Endothelial cell (in vitro differentiated cells): ENCODE measurements around the gene KYNU. TPM values are rescaled to one million over a fixed set of nuclear protein-coding genes. Genes with fewer than 3 reads are reported as not detected.
"Not testable (repeated sequence)": the region's sequence is repeated elsewhere in the genome, so short reads cannot be mapped to it uniquely, and the experiment has no call there.

ENCODE experiments used
- DNase-seq: peaks from one replicate; pipeline ENCODE4 v3.0.0; 2021; ENCODE audit warnings: low spot score
- H3K27ac Mint-ChIP-seq: one replicate; pipeline ENCODE4 v1.8.0; 2021; ENCODE audit warnings: mixed read lengths, inconsistent platforms; ENCODE audit not compliant: unreplicated experiment
- H3K27me3 Mint-ChIP-seq: one replicate; pipeline ENCODE4 v1.8.0; 2021; ENCODE audit warnings: mild to moderate bottlenecking, moderate library complexity, mixed read lengths, inconsistent platforms; ENCODE audit not compliant: unreplicated experiment
- H3K36me3 Mint-ChIP-seq: one replicate; pipeline ENCODE4 v1.8.0; 2021; ENCODE audit warnings: mild to moderate bottlenecking, low read depth, mixed read lengths, inconsistent platforms; ENCODE audit not compliant: unreplicated experiment
- H3K4me1 Mint-ChIP-seq: one replicate; pipeline ENCODE4 v1.8.0; 2021; ENCODE audit warnings: mild to moderate bottlenecking, mixed read lengths, inconsistent platforms; ENCODE audit not compliant: unreplicated experiment
- H3K4me3 Mint-ChIP-seq: one replicate; pipeline ENCODE4 v1.8.0; 2021; ENCODE audit warnings: mild to moderate bottlenecking, mixed read lengths, inconsistent platforms; ENCODE audit not compliant: unreplicated experiment
- H3K9me3 Mint-ChIP-seq: one replicate; pipeline ENCODE4 v1.8.0; 2021; ENCODE audit warnings: mixed read lengths, inconsistent platforms; ENCODE audit not compliant: unreplicated experiment
- CTCF ChIP-seq: fragments of 200-600 bp; sonication (generic); IDR thresholded peaks from one replicate; pipeline ENCODE4 v1.5.0; 2021; ENCODE audit warnings: antibody characterized with exemption; ENCODE audit not compliant: unreplicated experiment
- total RNA-seq: library from RNA; stranded (reverse); fragmentation: NEBNext Ultra II Directional; extraction: Animal tissue kit (Norgen Biotek cat#: 25700); gene quantifications from one replicate; pipeline ENCODE4 v1.2.1, GENCODE V29; 2021; ENCODE audit not compliant: unreplicated experiment

KYNU gene
- total RNA-seq, 1 donor from 2014 or later = not detected

- no peak for DNase-seq
- Mint-ChIP-seq H3K27me3 (no peaks in the 10 kb centered on the region), H3K36me3 (no peaks in the 10 kb centered on the region), H3K9me3 (no peaks in the 10 kb centered on the region), H3K4me3 (no peak overlapping the region), H3K4me1 (no peaks in the 10 kb centered on the region), H3K27ac (no peak overlapping the region)
- no peak for TF ChIP-seq CTCF
Observed at GRCh38 chr2:142866426-142866825, 11.0 kb upstream of the KYNU start.

- H3K4me3 Mint-ChIP-seq = no peak overlapping the region
Observed at GRCh38 chr2:142867136-142867535, 10.3 kb upstream of the KYNU start.

GRCh38 chr2:142868229-142868762 lies 9.2 kb upstream of the KYNU start:
- no peak for DNase-seq
- Mint-ChIP-seq H3K27me3 (no peaks in the 10 kb centered on the region), H3K9me3 (no peaks in the 10 kb centered on the region), H3K4me1 (no peaks in the 10 kb centered on the region), H3K27ac (no peak overlapping the region), H3K36me3 (no peaks in the 10 kb centered on the region), H3K4me3 (no peak overlapping the region)
- no peak for TF ChIP-seq CTCF

More at GRCh38 chr2:142867136-142867535, 10.3 kb upstream of the KYNU start:
- Mint-ChIP-seq H3K27ac (no peak overlapping the region), H3K9me3 (no peaks in the 10 kb centered on the region), H3K36me3 (no peaks in the 10 kb centered on the region), H3K4me1 (no peaks in the 10 kb centered on the region), H3K27me3 (no peaks in the 10 kb centered on the region)
- TF ChIP-seq CTCF = no peak
- DNase-seq = no peak

GRCh38 chr2:142869065-142869460 lies 8.4 kb upstream of the KYNU start:
- H3K27me3 Mint-ChIP-seq, H3K4me3 Mint-ChIP-seq, H3K27ac Mint-ChIP-seq, H3K36me3 Mint-ChIP-seq, H3K4me1 Mint-ChIP-seq, DNase-seq, H3K9me3 Mint-ChIP-seq: not testable (repeated sequence)

GRCh38 chr2:142869461-142870106 lies 7.9 kb upstream of the KYNU start:
- no peak for DNase-seq
- no peak overlapping the region for H3K27ac Mint-ChIP-seq
- H3K4me3 Mint-ChIP-seq = no peak overlapping the region
- H3K4me1 Mint-ChIP-seq = peaks cover 6% of the 10 kb centered on the region
- H3K9me3 Mint-ChIP-seq = no peaks in the 10 kb centered on the region
- no peak for TF ChIP-seq CTCF
- H3K27me3 Mint-ChIP-seq = no peaks in the 10 kb centered on the region
- no peaks in the 10 kb centered on the region for H3K36me3 Mint-ChIP-seq
